Tibial artery (tissue), 4 donors: ENCODE data around the gene GPATCH4.

ENCODE experiments used
- DNase-seq, 2 donors: peaks; one replicate each; pipeline ENCODE4 v3.0.0-alpha.2; 2019
- H3K27ac ChIP-seq, 2 donors: fragments of 200-600 bp; sonication (generic) in 1 of 2; 1 replicate in 1 of 2; 2 replicates in 1 of 2; pipeline ENCODE4 v1.5.1; 2018 to 2019; ENCODE audit warnings: mild to moderate bottlenecking in 1 of 2
- H3K27me3 ChIP-seq, 2 donors: fragments of 200-600 bp; sonication (generic) in 1 of 2; one replicate each; pipeline versions ENCODE4 v1.5.1 to v1.6.0; 2016 to 2019
- H3K36me3 ChIP-seq, 3 donors: fragments of 200-600 bp; sonication (generic) in 2 of 3; one replicate each; pipeline ENCODE4 v1.5.1; 2016 to 2019; ENCODE audit warnings: mild to moderate bottlenecking in 2 of 3
- H3K4me1 ChIP-seq, 4 donors: fragments of 200-600 bp; sonication (generic) in 2 of 4; 1 replicate in 3 of 4; 2 replicates in 1 of 4; pipeline ENCODE4 v1.5.1; 2016 to 2019
- H3K4me3 ChIP-seq, 2 donors: fragments of 200-600 bp; sonication (generic) in 1 of 2; 1 replicate in 1 of 2; 2 replicates in 1 of 2; pipeline ENCODE4 v1.5.1; 2018 to 2019; ENCODE audit warnings: mild to moderate bottlenecking in 2 of 2
- H3K9me3 ChIP-seq, 3 donors: fragments of 200-600 bp; sonication (generic) in 1 of 3; one replicate each; pipeline ENCODE4 v1.5.1; 2016 to 2019
- CTCF ChIP-seq, 2 experiments: fragments of 200-600 bp in 1 of 2; fragments of 450-650 bp in 1 of 2; IDR thresholded peaks; one replicate each; pipeline ENCODE4 v1.5.1; 2017 to 2019; ENCODE audit warnings: antibody characterized with exemption in 2 of 2, mild to moderate bottlenecking in 1 of 2, moderate library complexity in 1 of 2
- intact Hi-C: fragments of 100-400 bp; cut with DNase I; formaldehyde crosslinking; loops from one replicate; pipeline ENCODE4 v1.15.0; 2023; ENCODE audit warnings: low total_unique reads

Gene GPATCH4

GRCh38 chr1:156643049-156643777, 41.9 kb upstream of the GPATCH4 start:
- Histone ChIP-seq H3K36me3 (no peaks in the 10 kb centered on the region), H3K4me1 (peaks cover 0 to 20% (median 13%) of the 10 kb centered on the region in 4 donors), H3K27me3 (peaks cover 3 to 97% of the 10 kb centered on the region in 2 donors), H3K9me3 (no peaks in the 10 kb centered on the region), H3K4me3 (no peak overlapping the region), H3K27ac (no peak overlapping the region)
- intact Hi-C loops = no loop called here
- no peak for DNase-seq
- TF ChIP-seq CTCF (IDR thresholded peaks at IDR 0.05) = no peak

GRCh38 chr1:156642265-156643048, 41.2 kb upstream of the GPATCH4 start:
- Histone ChIP-seq H3K9me3 (no peaks in the 10 kb centered on the region), H3K27me3 (peaks cover 3 to 97% of the 10 kb centered on the region in 2 donors), H3K4me1 (peaks cover 0 to 20% (median 13%) of the 10 kb centered on the region in 4 donors), H3K4me3 (peak overlapping the region; percentile 25 to 30), H3K36me3 (no peaks in the 10 kb centered on the region), H3K27ac (no peak overlapping the region)
- intact Hi-C loops = no loop called here
- DNase-seq = no peak
- TF ChIP-seq CTCF (IDR thresholded peaks at IDR 0.05) = no peak

GRCh38 chr1:156641761-156642264, 40.5 kb upstream of the GPATCH4 start, which contains the start of gene BCAN:
Gene BCAN, plus strand, starts transcription at chr1:156642117. Its CDS starts 3,938 bp downstream, at chr1:156646055.
- Histone ChIP-seq H3K27me3 (peaks cover 3 to 97% of the 10 kb centered on the region in 2 donors), H3K4me1 (peaks cover 0 to 20% (median 13%) of the 10 kb centered on the region in 4 donors), H3K4me3 (peak within 1 kb of the TSS; percentile 25 to 30), H3K36me3 (no peaks in the 10 kb centered on the region), H3K27ac (no peak within 1 kb of the TSS), H3K9me3 (no peaks in the 10 kb centered on the region)
- DNase-seq = no peak
- intact Hi-C loops = no loop called here
- TF ChIP-seq CTCF (IDR thresholded peaks at IDR 0.05) = no peak

- peaks cover 3 to 94% of the 10 kb centered on the region in 2 donors for H3K27me3 ChIP-seq
- H3K36me3 ChIP-seq = no peaks in the 10 kb centered on the region
- peak overlapping the region in 1 of 2 donors; percentile 30 for H3K4me3 ChIP-seq
- no peak for TF ChIP-seq CTCF (IDR thresholded peaks at IDR 0.05)
- H3K4me1 ChIP-seq = peaks cover 0 to 20% (median 13%) of the 10 kb centered on the region in 4 donors
- DNase-seq = no peak
- intact Hi-C loops = no loop called here
- H3K27ac ChIP-seq = no peak overlapping the region
- no peaks in the 10 kb centered on the region for H3K9me3 ChIP-seq
Measured at GRCh38 chr1:156640842-156641706, 39.8 kb upstream of the GPATCH4 start.

GRCh38 chr1:156639601-156640101, 38.4 kb upstream of the GPATCH4 start:
- Histone ChIP-seq H3K27ac (no peak overlapping the region), H3K36me3 (no peaks in the 10 kb centered on the region), H3K27me3 (peaks cover 3 to 96% of the 10 kb centered on the region in 2 donors), H3K4me1 (peaks cover 0 to 20% (median 13%) of the 10 kb centered on the region in 4 donors), H3K4me3 (no peak overlapping the region), H3K9me3 (no peaks in the 10 kb centered on the region)
- TF ChIP-seq CTCF (IDR thresholded peaks at IDR 0.05) = no peak
- DNase-seq = no peak
- intact Hi-C loops = no loop called here
